OCI-LY1 (cell line): ENCODE measurements around the gene IL16.

ENCODE experiments used
- H2AFZ ChIP-seq: fragments of 200-600 bp; sonication (generic), shearing (Covaris generic); 2 replicates; pipeline ENCODE4 v1.6.0; 2014; ENCODE audit warnings: antibody characterized with exemption, mild to moderate bottlenecking, low read length
- H3F3A ChIP-seq: fragments of 200-600 bp; sonication (generic), shearing (Covaris generic); 2 replicates; pipeline ENCODE4 v1.6.0; 2014; ENCODE audit warnings: mild to moderate bottlenecking, antibody characterized with exemption, low read length, moderate library complexity; ENCODE audit not compliant: insufficient read depth
- H3K27ac ChIP-seq: fragments of 200-600 bp; sonication (generic); 2 replicates; pipeline ENCODE4 v1.5.1; 2014; ENCODE audit warnings: low read length, mixed run types, mild to moderate bottlenecking, low read depth; ENCODE audit not compliant: poor library complexity, severe bottlenecking
- H3K27me3 ChIP-seq: fragments of 200-600 bp; sonication (generic); 2 replicates; pipeline ENCODE4 v1.6.0; 2014; ENCODE audit warnings: antibody characterized with exemption, mild to moderate bottlenecking, low read length, moderate library complexity; ENCODE audit not compliant: insufficient read depth
- H3K36me3 ChIP-seq: fragments of 200-600 bp; sonication (generic); 2 replicates; pipeline ENCODE4 v1.6.1; 2014; ENCODE audit warnings: mild to moderate bottlenecking, antibody characterized with exemption, low read length, moderate library complexity, mixed read lengths; ENCODE audit not compliant: insufficient read depth
- H3K4me1 ChIP-seq: fragments of 200-600 bp; sonication (generic); 2 replicates; pipeline ENCODE4 v1.5.1; 2014; ENCODE audit warnings: mild to moderate bottlenecking, low read length, moderate library complexity; ENCODE audit not compliant: insufficient read depth, severe bottlenecking
- H3K4me2 ChIP-seq: fragments of 200-600 bp; sonication (generic), shearing (Covaris generic); 2 replicates; pipeline ENCODE4 v1.6.1; 2014; ENCODE audit warnings: low read length
- H3K4me3 ChIP-seq: fragments of 200-600 bp; sonication (generic); 2 replicates; pipeline ENCODE4 v1.5.1; 2014; ENCODE audit warnings: low read length, low read depth, mild to moderate bottlenecking, mixed read lengths; ENCODE audit not compliant: poor library complexity, severe bottlenecking
- H3K79me2 ChIP-seq: fragments of 200-600 bp; shearing (Covaris generic); 2 replicates; pipeline ENCODE4 v1.6.1; 2016; ENCODE audit warnings: mixed run types, low read length, mixed read lengths; ENCODE audit not compliant: insufficient read depth
- H3K9ac ChIP-seq: fragments of 200-600 bp; sonication (generic), shearing (Covaris generic); 2 replicates; pipeline ENCODE4 v1.6.1; 2014; ENCODE audit warnings: mild to moderate bottlenecking, low read length, mixed read lengths
- H3K9me2 ChIP-seq: fragments of 200-600 bp; sonication (generic), shearing (Covaris generic); 2 replicates; pipeline ENCODE4 v1.6.1; 2014; ENCODE audit warnings: low read depth, mild to moderate bottlenecking, low read length, mixed read lengths
- H3K9me3 ChIP-seq: fragments of 200-600 bp; shearing (Covaris generic); 2 replicates; pipeline ENCODE4 v1.6.1; 2014; ENCODE audit warnings: low read length, mixed read lengths
- H4K20me1 ChIP-seq: fragments of 200-600 bp; sonication (generic), shearing (Covaris generic); 2 replicates; pipeline ENCODE4 v1.6.0; 2016; ENCODE audit warnings: mild to moderate bottlenecking, low read length; ENCODE audit not compliant: insufficient read depth
- CTCF ChIP-seq: fragments of 200-600 bp; sonication (generic), shearing (Covaris generic); IDR thresholded peaks from 2 replicates; pipeline ENCODE4 v1.5.1; 2017; ENCODE audit warnings: mild to moderate bottlenecking, antibody characterized with exemption, low read length, moderate library complexity, mixed read lengths
- EZH2 ChIP-seq: fragments of 200-600 bp; sonication (generic), shearing (Covaris generic); IDR thresholded peaks from 2 replicates; pipeline ENCODE4 v1.8.0; 2017; ENCODE audit warnings: borderline replicate concordance, mixed run types, mild to moderate bottlenecking, antibody characterized with exemption, low read length, moderate library complexity, mixed read lengths

Gene IL16

GRCh38 chr15:81279621-81280485, 83.2 kb downstream of the IL16 start:
- H3K36me3 ChIP-seq: no peaks in the 10 kb centered on the region
- no peak for TF ChIP-seq EZH2
- TF ChIP-seq CTCF: no peak

GRCh38 chr15:81280696-81281455, 84.2 kb downstream of the IL16 start:
- Histone ChIP-seq H3K27ac (no peak overlapping the region), H3K4me2 (no peak overlapping the region), H3K27me3 (no peaks in the 10 kb centered on the region), H3K9me3 (peaks cover 9% of the 10 kb centered on the region), H3K9me2 (no peaks in the 10 kb centered on the region), H3K36me3 (no peaks in the 10 kb centered on the region), H3F3A (no peaks in the 10 kb centered on the region), H3K4me3 (no peak overlapping the region), H3K9ac (no peak overlapping the region), H3K79me2 (no peaks in the 10 kb centered on the region), H2AFZ (no peak overlapping the region), H4K20me1 (no peaks in the 10 kb centered on the region), H3K4me1 (peaks cover 19% of the 10 kb centered on the region)
- TF ChIP-seq CTCF (no peak), EZH2 (no peak)

More at GRCh38 chr15:81279621-81280485, 83.2 kb downstream of the IL16 start:
- Histone ChIP-seq H3F3A (no peaks in the 10 kb centered on the region), H3K9me3 (peaks cover 9% of the 10 kb centered on the region), H3K9ac (no peak overlapping the region), H3K27me3 (no peaks in the 10 kb centered on the region), H3K4me3 (no peak overlapping the region), H3K9me2 (no peaks in the 10 kb centered on the region), H3K4me1 (peaks cover 13% of the 10 kb centered on the region), H3K79me2 (no peaks in the 10 kb centered on the region), H4K20me1 (no peaks in the 10 kb centered on the region), H3K4me2 (no peak overlapping the region), H2AFZ (no peak overlapping the region), H3K27ac (no peak overlapping the region)

- H2AFZ ChIP-seq: no peak overlapping the region
- no peaks in the 10 kb centered on the region for H3F3A ChIP-seq
- no peaks in the 10 kb centered on the region for H3K27me3 ChIP-seq
- H3K79me2 ChIP-seq: no peaks in the 10 kb centered on the region
- no peaks in the 10 kb centered on the region for H3K9me2 ChIP-seq
- H3K4me3 ChIP-seq: no peak overlapping the region
- peaks cover 24% of the 10 kb centered on the region for H3K4me1 ChIP-seq
- no peak overlapping the region for H3K9ac ChIP-seq
- H3K9me3 ChIP-seq: peaks cover 9% of the 10 kb centered on the region
- no peak for TF ChIP-seq CTCF
- TF ChIP-seq EZH2: no peak
- H3K27ac ChIP-seq: no peak overlapping the region
- no peak overlapping the region for H3K4me2 ChIP-seq
- no peaks in the 10 kb centered on the region for H4K20me1 ChIP-seq
- H3K36me3 ChIP-seq: no peaks in the 10 kb centered on the region
Observed at GRCh38 chr15:81281456-81281735, 84.7 kb downstream of the IL16 start.
